ENCODE data around the gene FCER2.

Gene FCER2

GRCh38 chr19:7731218-7731595 is 29.3 kb upstream of the FCER2 start:
- Histone ChIP-seq H3K27me3 (peaks cover 45% of the 10 kb centered on the region), H3K9me3 (no peaks in the 10 kb centered on the region), H3K27ac (no peak overlapping the region), H3K4me1 (ENCODE audit: control insufficient read depth in 1 of 2, insufficient read depth in 1 of 2, low read depth in 1 of 2, low read length in 1 of 2) (peaks cover 25 to 39% of the 10 kb centered on the region in 2 experiments), H3K4me3 (ENCODE audit: low read depth in 1 of 2, low read length in 1 of 2) (no peak overlapping the region), H3K36me3 (no peaks in the 10 kb centered on the region)
- no peak for TF ChIP-seq CTCF (IDR thresholded peaks at IDR 0.05)

GRCh38 chr19:7730286-7731217 is 28.6 kb upstream of the FCER2 start:
- H3K4me3 ChIP-seq (ENCODE audit: low read depth in 1 of 2, low read length in 1 of 2) = peak overlapping the region; percentile 35 to 54
- H3K27ac ChIP-seq = no peak overlapping the region
- H3K36me3 ChIP-seq = no peaks in the 10 kb centered on the region
- H3K4me1 ChIP-seq (ENCODE audit: control insufficient read depth in 1 of 2, insufficient read depth in 1 of 2, low read depth in 1 of 2, low read length in 1 of 2) = peaks cover 25 to 35% of the 10 kb centered on the region in 2 experiments
- no peak for TF ChIP-seq CTCF (IDR thresholded peaks at IDR 0.05)
- no peaks in the 10 kb centered on the region for H3K9me3 ChIP-seq
- peaks cover 45% of the 10 kb centered on the region for H3K27me3 ChIP-seq

DNA sequence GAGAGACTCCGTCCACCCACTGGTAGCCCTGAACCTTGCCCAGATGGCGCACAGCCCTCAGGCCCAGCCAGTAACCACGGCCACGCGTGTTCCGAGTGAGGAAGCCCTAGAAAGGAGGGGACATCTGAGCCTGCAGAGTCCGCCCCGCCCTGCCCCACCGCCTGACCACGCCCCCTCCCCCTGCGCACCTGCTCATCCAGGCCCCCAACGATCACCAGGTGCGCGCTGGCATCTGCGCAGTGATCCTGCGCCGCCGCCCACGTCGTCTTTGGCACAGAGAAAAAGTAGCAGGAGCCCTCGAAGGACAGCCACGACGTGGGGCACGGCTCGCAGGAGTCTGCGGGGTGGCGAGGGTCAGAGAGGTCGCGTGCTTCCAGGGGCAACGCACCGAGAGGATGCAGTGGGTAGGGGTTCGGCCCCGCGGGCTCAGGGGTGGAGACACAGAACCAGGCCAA is 27.9 kb upstream of the FCER2 start:
- Histone ChIP-seq H3K27ac (no peak overlapping the region), H3K27me3 (peaks cover 45% of the 10 kb centered on the region), H3K4me1 (ENCODE audit: control insufficient read depth in 1 of 2, insufficient read depth in 1 of 2, low read depth in 1 of 2, low read length in 1 of 2) (peaks cover 25 to 35% of the 10 kb centered on the region in 2 experiments), H3K4me3 (ENCODE audit: low read depth in 1 of 2, low read length in 1 of 2) (peak overlapping the region; percentile 35 to 54), H3K9me3 (no peaks in the 10 kb centered on the region), H3K36me3 (no peaks in the 10 kb centered on the region)
- no peak for TF ChIP-seq CTCF (IDR thresholded peaks at IDR 0.05)

- Histone ChIP-seq H3K27me3 (peaks cover 45% of the 10 kb centered on the region), H3K4me1 (ENCODE audit: control insufficient read depth in 1 of 2, insufficient read depth in 1 of 2, low read depth in 1 of 2, low read length in 1 of 2) (peaks cover 21 to 30% of the 10 kb centered on the region in 2 experiments), H3K4me3 (ENCODE audit: low read depth in 1 of 2, low read length in 1 of 2) (peak overlapping the region in 1 of 2 experiments; percentile 54)
Observed at GRCh38 chr19:7729211-7729610, 27.3 kb upstream of the FCER2 start.

DNA sequence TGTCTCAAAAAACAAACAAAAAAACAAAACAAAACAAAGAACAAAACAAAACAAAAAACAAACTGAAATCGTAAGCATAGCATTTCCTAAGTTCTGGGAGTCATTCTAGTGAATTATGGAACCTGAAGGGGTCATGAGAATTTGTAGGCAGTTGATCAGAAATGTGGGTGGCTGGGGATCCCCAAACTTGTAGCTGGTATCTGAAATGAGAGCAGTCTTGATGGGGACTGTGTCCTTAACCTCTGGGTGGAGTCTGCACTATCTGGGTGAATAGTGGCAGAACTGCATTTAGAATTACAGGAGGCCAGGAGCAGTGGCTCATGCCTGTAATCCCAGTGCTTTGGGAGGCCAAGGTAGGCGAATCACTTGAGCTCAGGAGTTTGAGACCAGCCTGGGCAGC is 23.9 kb upstream of the FCER2 start:
- Histone ChIP-seq H3K27ac (no peak overlapping the region), H3K4me1 (ENCODE audit: control insufficient read depth in 1 of 2, insufficient read depth in 1 of 2, low read depth in 1 of 2, low read length in 1 of 2) (peaks cover 17 to 20% of the 10 kb centered on the region in 2 experiments), H3K9me3 (no peaks in the 10 kb centered on the region), H3K4me3 (ENCODE audit: low read depth in 1 of 2, low read length in 1 of 2) (no peak overlapping the region), H3K36me3 (no peaks in the 10 kb centered on the region), H3K27me3 (peaks cover 31% of the 10 kb centered on the region)
- TF ChIP-seq CTCF (IDR thresholded peaks at IDR 0.05) = no peak

More at GRCh38 chr19:7729211-7729610, 27.3 kb upstream of the FCER2 start:
- Histone ChIP-seq H3K36me3 (no peaks in the 10 kb centered on the region), H3K9me3 (no peaks in the 10 kb centered on the region), H3K27ac (no peak overlapping the region)
- TF ChIP-seq CTCF (IDR thresholded peaks at IDR 0.05) = no peak
